Left lung (tissue), 10 donors: ENCODE data around the gene CLIC5. TPM values are rescaled to one million over a fixed set of nuclear protein-coding genes. Genes with fewer than 3 reads are reported as not detected.

Experiments used
- ATAC-seq: fragments of 200-7000 bp; cut with Tn5 transposase; one replicate; pipeline ENCODE4 v1.9.1; 2020; ENCODE audit warnings: moderate library complexity
- DNase-seq, 4 donors: peaks; one replicate each; pipeline ENCODE4 v3.0.0-alpha.2; 2013 to 2020
- H3K27ac ChIP-seq, 2 donors: fragments of 200-600 bp; sonication (generic) in 1 of 2; one replicate each; pipeline versions ENCODE4 v1.5.0 to v1.8.0; 2020 to 2021
- H3K27me3 ChIP-seq, 2 donors: fragments of 200-600 bp; sonication (generic) in 1 of 2; one replicate each; pipeline versions ENCODE4 v1.5.0 to v1.8.0; 2020 to 2021
- H3K36me3 ChIP-seq, 2 donors: fragments of 200-600 bp; sonication (generic) in 1 of 2; one replicate each; pipeline versions ENCODE4 v1.5.0 to v1.8.0; 2020 to 2021
- H3K4me1 ChIP-seq, 2 donors: fragments of 200-600 bp; one replicate each; pipeline ENCODE4 v1.8.0; 2021
- H3K4me3 ChIP-seq, 2 donors: fragments of 200-600 bp; sonication (generic) in 1 of 2; one replicate each; pipeline versions ENCODE4 v1.5.0 to v1.8.0; 2020 to 2021; ENCODE audit warnings: mild to moderate bottlenecking in 1 of 2
- H3K9me3 ChIP-seq, 2 donors: fragments of 200-600 bp; sonication (generic) in 1 of 2; one replicate each; pipeline versions ENCODE4 v1.5.0 to v1.8.0; 2020 to 2021
- CTCF ChIP-seq, 2 donors: fragments of 200-600 bp; sonication (generic) in 1 of 2; IDR thresholded peaks; one replicate each; pipeline versions ENCODE4 v1.5.0 to v1.8.0; 2021; ENCODE audit warnings: antibody characterized with exemption in 2 of 2
- intact Hi-C, 2 donors: fragments of 100-400 bp; cut with DNase I; formaldehyde crosslinking; loops; one replicate each; pipeline versions ENCODE4 v1.11.2 to v1.14.2; 2022
- polyA plus RNA-seq, 6 donors: library from polyadenylated mRNA; unstranded; fragments of 120-200 nt; gene quantifications; one replicate each; pipeline ENCODE4 v1.2.1, GENCODE V29; 2013; ENCODE audit not compliant: insufficient read length in 6 of 6
- total RNA-seq, 2 donors: library from RNA; stranded (reverse); fragmentation: NEBNext Ultra II Directional; extraction: Animal tissue kit (Norgen Biotek cat#: 25700); gene quantifications; one replicate each; pipeline ENCODE4 v1.2.1, GENCODE V29; 2021
- donor health status: DM: no; HTN: yes; CAD: no.
- donor health status: DM: no; HTN: no; CAD: no.

The CLIC5 gene
- total and polyA plus RNA-seq, 8 donors, result 8.8 to 179 (median 10.2) TPM

GRCh38 chr6:45854149-45854742 is 161.4 kb downstream of the CLIC5 start:
- TF ChIP-seq CTCF (IDR thresholded peaks at IDR 0.05), result no peak
- Histone ChIP-seq H3K4me1 (no peaks in the 10 kb centered on the region), H3K9me3 (no peaks in the 10 kb centered on the region), H3K27ac (no peak overlapping the region), H3K27me3 (peaks cover 0 to 7% of the 10 kb centered on the region in 2 donors), H3K4me3 (no peak overlapping the region), H3K36me3 (no peaks in the 10 kb centered on the region)
- ATAC-seq (no peak), DNase-seq (no peak)
- intact Hi-C loops, result no loop called here

- no peaks in the 10 kb centered on the region for H3K9me3 ChIP-seq
- no peaks in the 10 kb centered on the region for H3K27me3 ChIP-seq
- no peak for DNase-seq
- intact Hi-C loops, result no loop called here
- TF ChIP-seq CTCF (IDR thresholded peaks at IDR 0.05), result no peak
- H3K27ac ChIP-seq, result no peak overlapping the region
- ATAC-seq, result no peak
- no peak overlapping the region for H3K4me3 ChIP-seq
- no peaks in the 10 kb centered on the region for H3K4me1 ChIP-seq
- no peaks in the 10 kb centered on the region for H3K36me3 ChIP-seq
Measured at GRCh38 chr6:45851034-45851400, 164.6 kb downstream of the CLIC5 start.

- intact Hi-C loops, result no loop called here
- H3K27me3 ChIP-seq, result no peaks in the 10 kb centered on the region
- TF ChIP-seq CTCF (IDR thresholded peaks at IDR 0.05), result no peak
- ATAC-seq (no peak), DNase-seq (no peak)
- no peaks in the 10 kb centered on the region for H3K36me3 ChIP-seq
- H3K4me1 ChIP-seq, result no peaks in the 10 kb centered on the region
- no peak overlapping the region for H3K27ac ChIP-seq
- no peak overlapping the region for H3K4me3 ChIP-seq
- H3K9me3 ChIP-seq, result no peaks in the 10 kb centered on the region
Measured at GRCh38 chr6:45850378-45851033, 165.2 kb downstream of the CLIC5 start.

GRCh38 chr6:45845567-45845966 is 170.1 kb downstream of the CLIC5 start:
- Histone ChIP-seq H3K27me3 (no peaks in the 10 kb centered on the region), H3K4me3 (no peak overlapping the region), H3K9me3 (no peaks in the 10 kb centered on the region), H3K27ac (no peak overlapping the region), H3K36me3 (no peaks in the 10 kb centered on the region), H3K4me1 (no peaks in the 10 kb centered on the region)
- no peak for DNase-seq
- intact Hi-C loops, result no loop called here
- no peak for ATAC-seq
- no peak for TF ChIP-seq CTCF (IDR thresholded peaks at IDR 0.05)

- H3K4me1 ChIP-seq, result no peaks in the 10 kb centered on the region
- H3K27me3 ChIP-seq, result no peaks in the 10 kb centered on the region
- no peak overlapping the region for H3K27ac ChIP-seq
- H3K36me3 ChIP-seq, result no peaks in the 10 kb centered on the region
- no peak for DNase-seq
- TF ChIP-seq CTCF (IDR thresholded peaks at IDR 0.05), result no peak
- intact Hi-C loops, result no loop called here
- no peak overlapping the region for H3K4me3 ChIP-seq
- no peaks in the 10 kb centered on the region for H3K9me3 ChIP-seq
- no peak for ATAC-seq
Measured at GRCh38 chr6:45844986-45845385, 170.7 kb downstream of the CLIC5 start.
